Gastrocnemius medialis (tissue), 4 donors: ENCODE measurements around the gene LPIN3. TPM values are rescaled to one million over a fixed set of nuclear protein-coding genes. Genes with fewer than 3 reads are reported as not detected.

Experiments
- ATAC-seq, 2 donors: fragments of 150-250 bp; one replicate each; pipeline ENCODE4 v1.9.1; 2016
- DNase-seq, 2 donors: peaks; one replicate each; pipeline ENCODE4 v3.0.0-alpha.2; 2019
- H3K27ac ChIP-seq, 4 donors: fragments of 200-600 bp; sonication (generic); 1 replicate in 1 of 4; 2 replicates in 3 of 4; pipeline ENCODE4 v1.5.1; 2016 to 2018; ENCODE audit warnings: mild to moderate bottlenecking in 2 of 4, moderate library complexity in 1 of 4
- H3K27me3 ChIP-seq, 3 donors: fragments of 200-600 bp; sonication (generic) in 2 of 3; 1 replicate in 1 of 3; 2 replicates in 2 of 3; pipeline versions ENCODE4 v1.5.1 to v1.6.0; 2016 to 2019; ENCODE audit warnings: mild to moderate bottlenecking in 1 of 3, moderate library complexity in 1 of 3
- H3K36me3 ChIP-seq, 2 donors: fragments of 200-600 bp; sonication (generic) in 1 of 2; one replicate each; pipeline ENCODE4 v1.5.1; 2017 to 2018
- H3K4me1 ChIP-seq, 2 donors: fragments of 200-600 bp; sonication (generic) in 1 of 2; one replicate each; pipeline ENCODE4 v1.5.1; 2016 to 2017; ENCODE audit warnings: mild to moderate bottlenecking in 2 of 2
- H3K4me3 ChIP-seq, 4 donors: fragments of 200-600 bp; sonication (generic) in 3 of 4; 1 replicate in 1 of 4; 2 replicates in 3 of 4; pipeline ENCODE4 v1.5.1; 2016 to 2019; ENCODE audit warnings: mild to moderate bottlenecking in 2 of 4
- H3K9me3 ChIP-seq, 3 donors: fragments of 200-600 bp; sonication (generic) in 2 of 3; 1 replicate in 1 of 3; 2 replicates in 2 of 3; pipeline ENCODE4 v1.5.1; 2016 to 2019
- POLR2A ChIP-seq, 2 donors: fragments of 450-650 bp; IDR thresholded peaks; one replicate each; pipeline ENCODE4 v1.6.1; 2017; ENCODE audit warnings: antibody characterized with exemption in 2 of 2, mild to moderate bottlenecking in 2 of 2, moderate library complexity in 2 of 2
- in situ Hi-C, 4 donors: fragments of 200-750 bp; cut with MboI; loops; one replicate each; pipeline versions ENCODE4 v1.15.0 to v1.8.0; 2017; ENCODE audit warnings: low sequenced_read_pairs in 4 of 4
- intact Hi-C: fragments of 100-400 bp; cut with DNase I; formaldehyde crosslinking; loops from one replicate; pipeline ENCODE4 v1.15.1; 2023; ENCODE audit warnings: low total_unique reads
- total RNA-seq, 4 donors: library from RNA; depleted of rRNA; stranded (reverse); fragments of >200 nt; gene quantifications; one replicate each; pipeline versions ENCODE4 v1.1.0 to v1.2.3, GENCODE V29; 2016
- TF ChIP-seq, protein P1 (sequence below), 5 experiments: fragments of 450-650 bp in 3 of 5; fragments of 200-600 bp in 2 of 5; sonication (generic) in 2 of 5; IDR thresholded peaks in 4 of 5; conservative IDR thresholded peaks in 1 of 5; 1 replicate in 4 of 5; 2 replicates in 1 of 5; pipeline ENCODE4 v1.5.1; 2016 to 2019; ENCODE audit warnings: antibody characterized with exemption in 5 of 5, mild to moderate bottlenecking in 3 of 5, moderate library complexity in 3 of 5

LPIN3 gene
- total RNA-seq, 4 donors from 2014 or later: 0.56 to 2.4 (median 1.1) TPM

DNA sequence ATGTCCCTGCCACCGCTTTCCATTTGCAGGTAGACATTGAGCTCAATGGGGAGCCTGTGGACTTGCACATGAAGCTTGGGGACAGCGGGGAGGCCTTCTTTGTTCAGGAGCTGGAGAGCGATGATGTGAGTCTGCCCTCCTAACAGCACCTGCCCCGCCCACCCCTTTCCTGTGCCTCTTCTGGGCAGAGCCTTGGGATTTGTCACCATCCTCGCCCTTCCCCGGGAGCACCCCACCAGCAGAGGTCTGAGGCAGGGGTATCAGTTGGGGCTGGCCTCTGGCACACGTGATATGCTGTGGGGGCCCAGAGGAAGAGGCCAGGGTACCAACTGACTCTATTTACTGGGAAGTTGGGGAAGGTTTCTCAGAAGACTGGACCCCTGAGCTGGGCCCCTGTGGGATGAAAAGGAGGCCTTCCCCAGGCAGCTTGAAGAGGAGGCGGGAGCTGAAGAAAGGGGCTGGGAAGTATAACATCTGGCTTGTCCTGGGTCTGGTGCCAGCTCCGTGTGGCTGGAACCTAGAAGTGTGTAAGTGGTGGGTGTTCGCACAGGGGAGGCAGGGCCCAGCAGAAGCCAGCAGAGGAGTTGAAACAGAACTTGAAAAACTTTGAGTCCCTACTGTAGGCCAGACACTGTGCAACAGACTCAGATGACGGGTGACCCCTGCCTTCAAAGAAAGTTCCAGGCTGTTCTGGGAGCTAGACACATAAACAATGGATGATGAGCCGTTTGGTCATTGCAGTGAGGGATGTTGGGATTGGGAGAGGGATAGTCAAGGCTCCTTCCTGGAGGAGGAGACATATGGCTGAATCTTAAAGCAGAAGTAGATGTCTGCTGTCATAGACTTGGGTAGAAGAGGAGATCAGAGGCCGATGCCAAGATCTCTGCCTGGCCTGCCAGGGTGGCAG, 7.2 kb downstream of the LPIN3 start:
- Histone ChIP-seq H3K27me3 (no peaks in the 10 kb centered on the region), H3K9me3 (no peaks in the 10 kb centered on the region), H3K36me3 (no peaks in the 10 kb centered on the region), H3K27ac (no peak overlapping the region), H3K4me3 (no peak overlapping the region), H3K4me1 (peaks cover 15 to 21% of the 10 kb centered on the region in 2 donors)
- in situ Hi-C loops (loop anchor here in 3 of 4 donors (10.0 to 25.0 kb wide), 2 partner anchors 347 to 360 kb away; no protein-coding TSS in a partner anchor), intact Hi-C loops (no loop called here)
- no peak for ATAC-seq
- no peak for DNase-seq
- TF ChIP-seq, protein P1, sequence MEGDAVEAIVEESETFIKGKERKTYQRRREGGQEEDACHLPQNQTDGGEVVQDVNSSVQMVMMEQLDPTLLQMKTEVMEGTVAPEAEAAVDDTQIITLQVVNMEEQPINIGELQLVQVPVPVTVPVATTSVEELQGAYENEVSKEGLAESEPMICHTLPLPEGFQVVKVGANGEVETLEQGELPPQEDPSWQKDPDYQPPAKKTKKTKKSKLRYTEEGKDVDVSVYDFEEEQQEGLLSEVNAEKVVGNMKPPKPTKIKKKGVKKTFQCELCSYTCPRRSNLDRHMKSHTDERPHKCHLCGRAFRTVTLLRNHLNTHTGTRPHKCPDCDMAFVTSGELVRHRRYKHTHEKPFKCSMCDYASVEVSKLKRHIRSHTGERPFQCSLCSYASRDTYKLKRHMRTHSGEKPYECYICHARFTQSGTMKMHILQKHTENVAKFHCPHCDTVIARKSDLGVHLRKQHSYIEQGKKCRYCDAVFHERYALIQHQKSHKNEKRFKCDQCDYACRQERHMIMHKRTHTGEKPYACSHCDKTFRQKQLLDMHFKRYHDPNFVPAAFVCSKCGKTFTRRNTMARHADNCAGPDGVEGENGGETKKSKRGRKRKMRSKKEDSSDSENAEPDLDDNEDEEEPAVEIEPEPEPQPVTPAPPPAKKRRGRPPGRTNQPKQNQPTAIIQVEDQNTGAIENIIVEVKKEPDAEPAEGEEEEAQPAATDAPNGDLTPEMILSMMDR (IDR thresholded peaks at IDR 0.05 in 4 of 5, conservative IDR thresholded peaks at IDR 0.05 in 1 of 5): no peak

DNA sequence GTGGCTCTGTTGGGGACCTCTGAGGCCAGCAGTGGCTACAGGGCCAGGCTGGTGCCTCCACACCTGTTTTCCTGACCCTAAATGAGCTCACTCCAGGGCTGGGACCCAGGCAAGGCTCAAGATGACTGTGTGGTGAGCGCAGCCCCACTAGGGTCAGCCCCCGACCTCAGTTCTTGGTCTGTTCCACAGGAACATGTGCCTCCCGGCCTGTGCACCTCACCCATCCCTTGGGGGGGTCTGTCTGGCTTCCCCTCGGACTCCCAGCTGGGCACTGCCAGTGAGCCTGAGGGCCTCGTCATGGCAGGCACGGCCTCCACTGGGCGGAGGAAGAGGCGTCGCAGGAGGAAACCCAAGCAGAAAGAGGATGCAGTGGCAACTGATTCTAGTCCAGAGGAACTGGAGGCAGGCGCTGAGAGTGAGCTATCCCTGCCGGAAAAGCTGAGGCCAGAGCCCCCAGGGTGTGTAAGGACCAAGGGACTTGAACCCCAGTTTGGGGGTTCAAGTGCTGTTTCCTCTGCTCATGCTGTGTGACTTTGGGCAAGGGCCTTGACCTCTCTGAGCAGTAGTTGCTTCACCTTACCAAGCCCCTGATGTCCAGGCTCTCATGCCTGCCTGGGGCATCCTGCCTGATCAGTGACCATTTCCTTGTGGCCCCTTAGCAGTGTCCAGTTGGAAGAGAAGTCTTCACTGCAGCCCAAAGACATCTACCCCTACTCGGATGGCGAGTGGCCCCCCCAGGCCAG, 8.0 kb downstream of the LPIN3 start:
- in situ Hi-C loops (loop anchor here in 3 of 4 donors (10.0 to 25.0 kb wide), 2 partner anchors 346 to 361 kb away; no protein-coding TSS in a partner anchor), intact Hi-C loops (no loop called here)
- peak; percentile 10 to 42 for ATAC-seq

DNA sequence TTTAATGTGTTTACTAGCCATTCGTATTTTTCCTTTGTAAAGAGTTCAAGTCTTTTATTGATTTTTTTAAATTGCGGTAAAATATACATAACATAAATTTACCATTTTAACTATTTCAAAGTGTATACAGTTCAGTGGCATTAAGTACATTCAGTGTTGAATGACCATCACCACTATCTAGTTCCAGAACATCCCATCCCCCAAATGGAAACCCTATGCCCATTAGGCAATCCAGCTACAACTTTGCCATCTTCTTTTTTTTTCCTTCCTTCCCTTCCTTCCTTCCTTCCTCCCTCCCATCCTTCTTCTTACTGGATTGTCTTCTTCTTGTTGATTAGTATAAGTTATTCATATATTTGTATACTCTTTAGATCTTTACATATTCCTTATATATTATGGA, 8.6 kb downstream of the LPIN3 start:
- Histone ChIP-seq H3K27ac (no peak overlapping the region), H3K9me3 (no peaks in the 10 kb centered on the region), H3K36me3 (no peaks in the 10 kb centered on the region), H3K4me1 (peaks cover 15 to 21% of the 10 kb centered on the region in 2 donors), H3K4me3 (no peak overlapping the region), H3K27me3 (no peaks in the 10 kb centered on the region)
- in situ Hi-C loops (loop anchor here in 3 of 4 donors (10.0 to 25.0 kb wide), 2 partner anchors 346 to 362 kb away; no protein-coding TSS in a partner anchor), intact Hi-C loops (no loop called here)
- ATAC-seq (peak; percentile 72 to 83), DNase-seq (no peak)
- no peak for TF ChIP-seq POLR2A (IDR thresholded peaks at IDR 0.05)
- TF ChIP-seq, protein P1 (IDR thresholded peaks at IDR 0.05 in 4 of 5, conservative IDR thresholded peaks at IDR 0.05 in 1 of 5): no peak

More for the DNA sequence above, 8.0 kb downstream of the LPIN3 start:
- DNase-seq: peak in 1 of 2 donors; percentile 54
- Histone ChIP-seq H3K27ac (peak overlapping the region in 1 of 4 donors; percentile 41), H3K9me3 (no peaks in the 10 kb centered on the region), H3K4me1 (peaks cover 15 to 21% of the 10 kb centered on the region in 2 donors), H3K4me3 (no peak overlapping the region), H3K36me3 (no peaks in the 10 kb centered on the region), H3K27me3 (no peaks in the 10 kb centered on the region)
- TF ChIP-seq POLR2A (IDR thresholded peaks at IDR 0.05): no peak
- TF ChIP-seq, protein P1 (IDR thresholded peaks at IDR 0.05 in 4 of 5, conservative IDR thresholded peaks at IDR 0.05 in 1 of 5): no peak

DNA sequence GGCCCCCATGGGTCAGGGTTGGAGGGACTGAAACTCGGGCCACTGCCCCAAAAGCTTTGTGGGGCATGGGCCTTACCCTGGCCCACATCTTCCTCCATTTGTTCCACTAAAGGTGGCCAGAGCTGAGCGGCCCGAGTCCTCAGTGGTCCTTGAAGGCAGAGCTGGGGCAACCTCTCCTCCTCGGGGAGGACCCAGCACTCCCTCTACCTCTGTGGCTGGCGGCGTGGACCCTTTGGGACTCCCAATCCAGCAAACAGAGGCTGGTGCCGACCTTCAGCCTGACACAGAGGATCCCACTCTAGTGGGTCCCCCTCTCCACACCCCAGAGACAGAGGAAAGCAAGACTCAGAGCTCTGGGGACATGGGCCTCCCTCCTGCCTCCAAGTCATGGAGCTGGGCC, 9.3 kb downstream of the LPIN3 start:
- Histone ChIP-seq H3K4me1 (peaks cover 15 to 21% of the 10 kb centered on the region in 2 donors), H3K4me3 (no peak overlapping the region), H3K36me3 (no peaks in the 10 kb centered on the region), H3K27ac (no peak overlapping the region), H3K27me3 (no peaks in the 10 kb centered on the region), H3K9me3 (no peaks in the 10 kb centered on the region)
- DNase-seq (no peak), ATAC-seq (no peak)
- TF ChIP-seq, protein P1 (IDR thresholded peaks at IDR 0.05 in 4 of 5, conservative IDR thresholded peaks at IDR 0.05 in 1 of 5): no peak
- TF ChIP-seq POLR2A (IDR thresholded peaks at IDR 0.05): no peak
- in situ Hi-C loops (loop anchor here in 3 of 4 donors (10.0 to 25.0 kb wide), 2 partner anchors 345 to 363 kb away; no protein-coding TSS in a partner anchor), intact Hi-C loops (no loop called here)
